HCT116 (cell line): ENCODE measurements around the gene PRCP. TPM values are rescaled to one million over a fixed set of nuclear protein-coding genes. Genes with fewer than 3 reads are reported as not detected.

Experiments used
- ATAC-seq: fragments of 200-7000 bp; cut with Tn5 transposase; 2 replicates; pipeline ENCODE4 v1.9.1; 2020; ENCODE audit warnings: mild to moderate bottlenecking, moderate library complexity
- BruUV-seq: library from RNA; stranded (reverse); fragments of 400-500 nt; replicated peaks from 2 replicates; lab custom pipeline; 2021; lab: Mats Ljungman, UMichigan
- CTCF ChIA-PET: fragments of 300-600 bp; sonication (Branson Sonifier 250); formaldehyde crosslinking; loops from one replicate; lab custom pipeline; 2021; ENCODE audit warnings: antibody characterized with exemption; lab: Charles Lee
- POLR2A ChIA-PET: fragments of 300-600, 350-600 bp; sonication (Branson Sonifier 250); formaldehyde crosslinking; loops from one replicate; lab custom pipeline; 2021; ENCODE audit warnings: antibody characterized with exemption; lab: Charles Lee
- RAD21 ChIA-PET, 2 experiments: fragments of 300-600 bp; sonication (Branson Sonifier 250); formaldehyde crosslinking; loops; one replicate each; lab custom pipeline; 2023; ENCODE audit warnings: low total read pairs in 2 of 2; ENCODE audit not compliant: uncharacterized antibody in 2 of 2, unreplicated experiment in 2 of 2, low non-redundant PET in 1 of 2; lab: Charles Lee
- DNase-seq: peaks from one replicate; pipeline ENCODE4 v3.0.0-alpha.2; 2010; ENCODE audit warnings: low read depth, low spot score
- H2AFZ ChIP-seq: fragments of 200-600 bp; shearing (Covaris generic), sonication (generic); 2 replicates; pipeline ENCODE4 v1.6.1; 2017; ENCODE audit warnings: low read depth, mixed run types, mixed read lengths, antibody characterized with exemption, low read length; ENCODE audit not compliant: poor library complexity, severe bottlenecking
- H3K27ac ChIP-seq: 2 replicates; pipeline ENCODE4 v1.5.1; 2012; ENCODE audit warnings: low read depth, low read length
- H3K27me3 ChIP-seq: fragments of 200-600 bp; sonication (generic); 2 replicates; pipeline ENCODE4 v1.6.1; 2016; ENCODE audit warnings: mixed run types, low read length, mixed read lengths; ENCODE audit not compliant: insufficient read depth
- H3K36me3 ChIP-seq, 2 experiments: fragments of 200-500 bp in 1 of 2; fragments of 200-600 bp in 1 of 2; sonication (Bioruptor generic) in 1 of 2; sonication (generic) in 1 of 2; 2 replicates each; pipeline versions ENCODE4 v1.5.1 to v1.6.1; 2014 to 2016; ENCODE audit warnings: low read length in 2 of 2, inconsistent platforms in 1 of 2, mixed read lengths in 1 of 2, mixed run types in 1 of 2; ENCODE audit not compliant: insufficient read depth in 2 of 2, control insufficient read depth in 1 of 2
- H3K4me1 ChIP-seq, 2 experiments: fragments of 200-600 bp in 1 of 2; sonication (generic) in 1 of 2; 2 replicates each; pipeline versions ENCODE4 v1.5.1 to v1.6.1; 2012 to 2017; ENCODE audit warnings: low read length in 2 of 2, inconsistent platforms in 1 of 2, mild to moderate bottlenecking in 1 of 2, mixed read lengths in 1 of 2, mixed run types in 1 of 2, moderate library complexity in 1 of 2; ENCODE audit not compliant: insufficient read depth in 2 of 2, control insufficient read depth in 1 of 2
- H3K4me2 ChIP-seq: fragments of 200-600 bp; sonication (generic); 2 replicates; pipeline ENCODE4 v1.6.1; 2017; ENCODE audit warnings: mixed run types, low read length, mixed read lengths
- H3K4me3 ChIP-seq, 2 experiments: fragments of 200-600 bp in 1 of 2; sonication (generic) in 1 of 2; replicated peaks in 1 of 2; 2 replicates each; pipeline ENCODE4 v1.5.1; 2011 to 2016; ENCODE audit warnings: low read length in 2 of 2, control low read depth in 1 of 2, low read depth in 1 of 2, mild to moderate bottlenecking in 1 of 2, mixed read lengths in 1 of 2, mixed run types in 1 of 2
- H3K79me2 ChIP-seq: fragments of 200-600 bp; sonication (generic); 2 replicates; pipeline ENCODE4 v1.6.1; 2017; ENCODE audit warnings: mild to moderate bottlenecking, mixed run types, low read length, moderate library complexity, mixed read lengths; ENCODE audit not compliant: insufficient read depth
- H3K9ac ChIP-seq: fragments of 200-600 bp; sonication (generic); 2 replicates; pipeline ENCODE4 v1.6.1; 2016; ENCODE audit warnings: low read length, mixed read lengths
- H3K9me2 ChIP-seq: fragments of 200-600 bp; sonication (generic), shearing (Covaris generic); 2 replicates; pipeline ENCODE4 v1.6.1; 2017; ENCODE audit warnings: mixed run types, mild to moderate bottlenecking, moderate library complexity; ENCODE audit not compliant: insufficient read depth
- H3K9me3 ChIP-seq, 2 experiments: fragments of 200-500 bp in 1 of 2; fragments of 200-600 bp in 1 of 2; sonication (Bioruptor generic) in 1 of 2; sonication (generic) in 1 of 2; 2 replicates each; pipeline ENCODE4 v1.6.1; 2014 to 2017; ENCODE audit warnings: low read length in 2 of 2, mixed read lengths in 2 of 2, inconsistent platforms in 1 of 2, low read depth in 1 of 2, mild to moderate bottlenecking in 1 of 2, mixed run types in 1 of 2, moderate library complexity in 1 of 2; ENCODE audit not compliant: control insufficient read depth in 1 of 2, insufficient read depth in 1 of 2
- H4K20me1 ChIP-seq: fragments of 200-600 bp; sonication (generic), shearing (Covaris generic); 2 replicates; pipeline ENCODE4 v1.6.1; 2017; ENCODE audit warnings: mixed run types, mild to moderate bottlenecking, moderate library complexity; ENCODE audit not compliant: insufficient read depth
- CTCF ChIP-seq, 3 experiments: fragments of 200-600 bp in 1 of 3; sonication (generic) in 1 of 3; IDR thresholded peaks in 2 of 3; conservative IDR thresholded peaks in 1 of 3; 2 replicates each; pipeline ENCODE4 v1.5.1; 2012 to 2017; ENCODE audit warnings: low read depth in 2 of 3, low read length in 2 of 3, antibody characterized with exemption in 1 of 3, borderline replicate concordance in 1 of 3, control low read depth in 1 of 3, mild to moderate bottlenecking in 1 of 3, mixed read lengths in 1 of 3, mixed run types in 1 of 3, moderate library complexity in 1 of 3; ENCODE audit not compliant: insufficient read depth in 1 of 3
- EZH2 ChIP-seq: fragments of 200-600 bp; sonication (generic); IDR thresholded peaks from 2 replicates; pipeline ENCODE4 v1.6.1; 2017; ENCODE audit warnings: antibody characterized with exemption, mixed run types
- MAX ChIP-seq: IDR thresholded peaks from 2 replicates; pipeline ENCODE4 v1.6.1; 2012
- RAD21 ChIP-seq: IDR thresholded peaks from 2 replicates; pipeline ENCODE4 v1.6.1; 2012; ENCODE audit warnings: low read depth, mild to moderate bottlenecking
- REST ChIP-seq: IDR thresholded peaks from 2 replicates; pipeline ENCODE4 v1.6.1; 2012; ENCODE audit warnings: low read depth
- YY1 ChIP-seq: IDR thresholded peaks from 2 replicates; pipeline ENCODE4 v1.6.1; 2011; ENCODE audit warnings: low read length, low read depth, moderate library complexity, mild to moderate bottlenecking; ENCODE audit not compliant: insufficient replicate concordance; ENCODE audit errors: extremely low read depth
- ZBTB33 ChIP-seq: IDR thresholded peaks from 2 replicates; pipeline ENCODE4 v1.6.1; 2011; ENCODE audit warnings: mild to moderate bottlenecking, low read length, moderate library complexity; ENCODE audit not compliant: insufficient replicate concordance; ENCODE audit errors: extremely low read depth
- ZFX ChIP-seq: fragments of 450-650 bp; IDR thresholded peaks from 2 replicates; pipeline ENCODE4 v1.6.1; 2017
- ZNF274 ChIP-seq: fragments of 200-500 bp; sonication (Bioruptor generic); IDR thresholded peaks from 2 replicates; pipeline ENCODE4 v1.6.1; 2014; ENCODE audit warnings: mild to moderate bottlenecking, low read depth, low read length, inconsistent platforms
- intact Hi-C: fragments of 100-400 bp; cut with micrococcal nuclease; formaldehyde crosslinking; loops from 2 replicates; pipeline ENCODE4 v1.10.0; 2022
- total RNA-seq: library from RNA; stranded (reverse); gene quantifications from one replicate; pipeline ENCODE4 v1.2.1, GENCODE V29; 2021; ENCODE audit not compliant: unreplicated experiment

Gene PRCP
- total RNA-seq, 1 experiment from 2014 or later: 50.0 TPM

- Histone ChIP-seq H4K20me1 (no peaks in the 10 kb centered on the region), H3K4me3 (no peak overlapping the region), H3K79me2 (no peaks in the 10 kb centered on the region), H3K27ac (no peak overlapping the region), H3K27me3 (no peaks in the 10 kb centered on the region), H2AFZ (no peak overlapping the region), H3K9me2 (no peaks in the 10 kb centered on the region), H3K4me1 (peaks cover 0 to 7% of the 10 kb centered on the region in 2 experiments; a peak in 2 of 4 replicates), H3K4me2 (no peak overlapping the region), H3K36me3 (no peaks in the 10 kb centered on the region), H3K9me3 (no peaks in the 10 kb centered on the region), H3K9ac (no peak overlapping the region)
- DNase-seq (peak; percentile 32), ATAC-seq (peak; percentile 91)
- ChIA-PET CTCF (no interaction called here), RAD21 (no interaction called here), POLR2A (no interaction called here)
- BruUV-seq: no TSS peak
- TF ChIP-seq EZH2 (no peak), REST (no peak), YY1 (no peak), ZBTB33 (no peak), ZNF274 (no peak), RAD21 (peak; percentile 66), CTCF (IDR thresholded peaks at IDR 0.05 in 2 of 3, conservative IDR thresholded peaks at IDR 0.05 in 1 of 3; ENCODE audit: borderline replicate concordance in 1 of 3, insufficient read depth in 1 of 3, low read depth in 2 of 3, low read length in 2 of 3) (peak; percentile 62 to 75 (median 73)), MAX (peak; percentile 53; the same call in 1 of the 2 replicates), ZFX (no peak)
- intact Hi-C loops: loop anchor here (1.0 to 2.0 kb wide), 3 partner anchors 89 to 182 kb away; no protein-coding TSS in a partner anchor
Measured at GRCh38 chr11:82864268-82864667, 36.0 kb downstream of the PRCP start.
